SH-SY5Y (cell line): ENCODE data around the gene HEG1.
A peak's percentile ranks its signal among the peaks of the same experiment; 100 is the strongest.

Experiments used
- GATA2 ChIP-seq: IDR thresholded peaks from 2 replicates; pipeline ENCODE4 v1.6.1; 2011; ENCODE audit warnings: mild to moderate bottlenecking, low read depth, low read length
- GATA3 ChIP-seq: IDR thresholded peaks from 2 replicates; pipeline ENCODE4 v1.6.1; 2011; ENCODE audit warnings: low read depth, mild to moderate bottlenecking, low read length, moderate library complexity

HEG1 gene

DNA sequence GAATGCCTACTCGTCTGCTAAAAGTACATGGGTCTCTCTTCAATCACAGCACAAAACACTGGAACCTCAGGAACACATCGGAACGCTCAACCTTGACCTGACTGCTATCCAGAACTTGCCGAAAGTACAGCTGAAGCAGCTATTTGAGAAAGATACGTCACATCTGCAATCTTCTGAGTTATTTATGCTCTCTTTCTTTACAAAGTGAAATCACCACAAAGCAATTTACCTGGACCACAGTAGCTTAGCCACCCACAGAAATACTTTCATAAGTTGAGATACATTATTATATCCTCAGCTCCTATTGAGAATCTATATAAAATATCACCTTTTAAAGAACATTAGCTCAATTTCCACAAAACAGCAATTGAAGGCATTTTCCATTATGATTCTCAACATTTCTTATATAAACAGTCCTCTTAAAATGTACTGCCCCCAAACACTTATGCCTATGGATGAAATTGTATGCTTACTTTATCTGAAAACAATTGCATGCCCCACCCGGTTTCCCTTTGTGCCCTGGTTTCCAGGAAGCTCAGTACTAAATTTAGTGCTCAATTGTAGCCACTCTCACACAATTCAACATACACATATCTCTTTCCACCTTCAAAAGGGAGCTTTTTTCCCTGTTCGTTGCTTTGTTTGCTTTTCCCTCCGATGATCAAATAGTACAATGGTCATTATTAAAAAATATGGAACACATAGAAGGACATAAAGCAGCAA, 31.8 kb downstream of the HEG1 start:
- TF ChIP-seq GATA3 (no peak), GATA2 (no peak)

- TF ChIP-seq GATA3 (no peak), GATA2 (no peak)
These were observed 33.6 kb downstream of the HEG1 start for GRCh38 chr3:125022206-125022605.

DNA sequence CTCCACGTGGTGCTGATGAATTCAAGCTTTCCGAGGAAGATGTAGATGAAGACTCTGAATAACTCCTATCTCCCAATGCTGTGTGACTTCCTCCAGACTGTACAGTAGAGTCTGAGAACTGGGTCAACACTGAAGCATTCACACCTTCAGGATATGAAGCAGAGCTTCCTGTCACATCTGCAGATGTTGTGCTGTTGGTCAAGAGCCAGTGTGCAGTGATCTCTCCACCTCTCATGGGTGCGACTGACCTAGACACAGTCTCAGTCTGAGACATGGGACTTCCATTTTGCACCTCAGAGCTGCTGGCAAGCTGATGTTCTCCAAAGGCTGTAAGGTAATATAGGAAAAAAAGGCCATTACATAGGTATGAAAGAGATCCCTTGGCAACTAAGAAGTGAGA, 36.5 kb downstream of the HEG1 start:
- TF ChIP-seq GATA3 (no peak), GATA2 (no peak)

GRCh38 chr3:125017406-125017805, 38.4 kb downstream of the HEG1 start:
- TF ChIP-seq GATA2 (no peak), GATA3 (no peak)

DNA sequence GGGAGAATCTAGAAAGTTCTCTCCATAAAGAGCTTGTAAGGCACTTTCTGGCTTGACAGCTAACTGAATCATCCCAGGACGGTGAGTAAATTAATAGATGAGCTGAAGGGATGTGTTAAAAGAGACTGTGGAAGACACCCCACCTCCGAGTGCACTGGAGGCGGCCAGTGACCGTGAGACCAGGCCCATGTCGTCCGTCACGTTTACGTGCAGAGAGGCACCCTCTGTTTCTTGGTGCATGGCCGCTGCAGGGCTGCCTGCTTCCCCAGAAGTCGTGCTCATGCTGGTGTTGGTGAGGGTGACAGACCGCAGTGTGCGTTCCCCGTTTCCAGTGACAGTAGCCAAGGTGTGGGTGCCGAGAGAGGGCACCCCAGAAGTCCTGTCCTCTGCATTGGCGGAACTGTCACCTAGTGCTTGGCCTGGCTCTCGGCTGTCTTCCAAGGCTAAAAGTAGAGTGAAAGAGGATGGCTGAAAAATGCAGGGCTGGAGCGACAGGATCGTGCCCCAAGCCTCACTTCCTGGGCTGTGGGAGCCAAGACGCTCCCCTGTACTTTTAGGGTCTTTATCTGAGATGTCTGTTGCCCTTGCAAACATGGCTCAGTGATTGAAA, 41.1 kb downstream of the HEG1 start:
- TF ChIP-seq GATA2 (no peak), GATA3 (no peak)

DNA sequence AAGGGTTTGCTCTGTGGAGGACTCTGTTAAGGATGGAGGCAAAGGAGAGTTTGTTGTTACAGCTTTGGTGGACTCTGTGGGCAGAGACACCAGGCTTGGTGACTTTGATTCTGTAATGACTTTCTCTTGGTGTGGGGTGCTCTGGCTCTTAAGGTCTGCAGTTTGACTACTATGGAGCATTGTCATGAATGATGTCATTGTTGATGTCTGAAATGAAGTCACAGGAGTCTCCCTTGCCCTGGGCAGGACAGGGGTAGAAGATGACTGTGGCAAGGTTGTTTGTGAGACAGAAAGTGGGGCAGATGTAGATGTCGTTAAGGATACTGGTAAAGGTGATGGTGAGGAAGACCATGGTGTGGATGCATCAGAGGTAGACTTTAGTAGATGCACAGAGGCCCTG, 42.7 kb downstream of the HEG1 start:
- no peak for TF ChIP-seq GATA2
- no peak for TF ChIP-seq GATA3

DNA sequence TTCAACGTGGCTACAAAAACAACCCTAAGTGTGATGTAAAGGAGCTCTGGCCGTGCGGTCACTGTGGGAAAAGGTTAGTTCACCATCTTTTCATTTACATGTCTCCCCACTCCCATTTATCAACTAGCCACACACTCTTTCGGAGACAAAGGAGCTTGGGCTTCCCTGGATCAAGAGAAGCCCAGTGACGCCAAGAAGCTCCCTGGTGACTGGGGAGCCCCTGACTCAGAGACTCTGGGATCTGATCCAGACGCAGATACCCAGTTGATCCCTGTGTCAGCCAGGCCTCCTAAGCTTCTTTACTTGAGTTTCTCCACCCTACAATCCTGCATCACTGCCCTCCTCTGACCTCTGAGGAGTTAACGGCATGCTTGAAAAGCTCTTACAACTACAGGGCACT, 43.9 kb downstream of the HEG1 start:
- TF ChIP-seq GATA2 (no peak), GATA3 (no peak)

DNA sequence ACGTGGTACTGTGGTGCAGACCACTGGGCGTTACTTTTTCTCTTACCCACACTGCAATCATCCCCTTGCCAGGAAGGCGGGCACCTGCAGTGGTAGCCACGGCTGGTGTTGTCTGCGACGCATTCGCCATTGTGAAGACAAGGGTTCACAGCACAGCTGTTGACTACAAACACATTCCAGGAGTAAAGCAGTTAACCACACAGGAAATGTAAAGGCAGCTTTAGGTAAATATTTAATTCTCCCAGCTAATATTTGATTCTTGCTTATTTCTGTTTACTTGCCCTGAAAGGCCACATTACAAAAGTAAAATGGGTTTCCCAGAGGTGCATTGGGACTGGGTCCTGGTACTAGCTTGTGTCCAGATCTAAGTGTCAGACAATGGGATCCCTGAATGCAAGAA, 45.4 kb downstream of the HEG1 start:
- TF ChIP-seq GATA3 (no peak), GATA2 (no peak)

DNA sequence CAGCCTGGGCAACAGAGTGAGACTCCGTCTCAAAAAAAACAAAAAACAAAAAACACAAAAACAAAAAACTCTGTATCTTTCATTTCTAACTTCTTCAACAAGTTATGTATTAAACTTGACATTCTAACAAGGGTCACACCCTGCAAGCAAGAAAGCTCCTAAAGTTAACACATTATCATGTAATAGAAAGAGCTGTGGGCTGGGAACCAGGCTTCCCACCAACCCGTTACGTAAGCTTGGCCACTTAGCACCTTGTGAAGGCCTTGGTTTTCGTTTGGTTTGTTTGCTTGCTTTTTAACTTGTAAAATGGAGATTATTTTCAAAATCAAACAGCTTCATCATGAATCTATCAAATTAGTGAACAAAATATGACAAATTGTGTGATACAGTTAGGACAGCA, 47.0 kb downstream of the HEG1 start:
- TF ChIP-seq GATA2, result no peak
- no peak for TF ChIP-seq GATA3

DNA sequence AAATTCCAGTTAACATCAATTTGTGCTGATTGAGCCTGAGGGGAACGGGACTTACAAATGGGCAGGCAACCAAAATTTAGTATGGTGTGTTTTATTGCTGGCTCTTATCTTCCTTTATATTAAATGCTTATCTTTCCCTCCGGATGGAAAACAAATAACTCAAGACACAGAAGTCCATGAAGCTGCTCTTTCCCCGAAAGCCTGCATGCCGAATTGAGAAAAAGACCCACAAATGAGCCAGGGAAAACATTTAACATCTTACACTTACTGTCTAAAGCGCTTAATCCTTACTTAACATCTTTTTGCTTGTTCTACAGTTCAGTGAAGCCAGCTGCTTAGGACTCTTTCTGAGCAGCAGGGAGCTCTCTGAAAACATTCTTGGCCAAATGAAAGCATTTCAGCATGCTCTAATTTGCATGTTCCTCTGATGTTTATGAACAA, 49.5 kb downstream of the HEG1 start:
- 0 out of 2 replicates have a peak, but pooled peaks have one; percentile 41 for TF ChIP-seq GATA3
- peak; percentile 89; the same call in 1 of the 2 replicates for TF ChIP-seq GATA2

DNA sequence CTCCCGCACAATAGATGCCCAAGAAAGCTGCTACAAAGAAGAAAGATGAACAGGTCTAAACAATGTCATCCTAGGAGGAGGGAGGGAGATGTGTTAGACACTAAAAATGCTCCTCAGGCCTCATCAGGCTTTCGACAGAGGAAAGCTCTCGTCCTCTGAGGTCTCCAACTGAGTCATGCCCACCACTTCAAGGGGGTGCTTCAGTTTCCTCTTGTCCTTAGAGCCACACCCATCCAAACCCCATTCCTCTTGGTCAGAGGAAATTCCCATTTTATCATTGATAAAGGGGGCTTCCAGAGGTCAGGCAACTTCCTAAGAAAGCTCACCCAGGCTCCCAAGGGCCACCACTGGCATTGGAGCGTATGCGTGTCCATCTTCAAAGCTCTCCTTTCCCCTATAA, 50.1 kb downstream of the HEG1 start:
- TF ChIP-seq GATA3 (no peak), GATA2 (no peak)

GRCh38 chr3:125005222-125005621, 50.6 kb downstream of the HEG1 start:
- TF ChIP-seq GATA2, result no peak
- no peak for TF ChIP-seq GATA3

DNA sequence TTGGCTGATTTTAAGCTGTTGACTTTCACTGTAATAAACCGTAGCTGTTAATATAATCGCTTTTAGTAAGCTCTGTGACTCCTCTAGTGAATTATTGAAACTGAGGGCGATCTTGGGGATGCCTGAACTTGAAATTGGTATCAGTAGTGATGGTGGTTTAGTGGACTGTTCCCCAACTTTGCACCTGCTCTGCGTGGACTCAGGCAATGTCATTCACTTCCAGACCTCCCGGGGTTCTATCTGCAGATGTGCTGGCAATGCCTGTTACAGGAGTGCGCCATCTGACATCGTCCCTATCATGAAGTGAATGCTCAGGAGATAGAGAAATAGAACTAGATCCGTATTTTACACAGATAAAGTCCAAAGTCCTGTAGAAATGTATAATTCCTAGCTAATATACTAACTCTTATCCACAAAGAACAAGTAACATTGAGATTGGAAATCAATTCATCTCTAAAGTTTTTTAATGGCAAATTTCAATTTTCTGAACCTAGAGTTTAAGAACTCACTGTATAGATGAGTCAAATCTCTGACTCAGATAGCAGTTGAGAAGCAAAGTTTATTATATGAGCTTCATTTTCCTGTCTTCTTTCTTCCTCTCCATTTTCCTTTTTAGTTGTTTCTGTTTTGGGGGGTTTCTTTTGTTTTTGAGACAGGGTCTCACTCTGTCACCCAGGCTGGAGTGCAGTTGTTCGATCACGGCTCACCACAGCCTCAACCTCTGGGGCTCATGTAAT, 51.8 kb downstream of the HEG1 start:
- TF ChIP-seq GATA2 (no peak), GATA3 (no peak)

- no peak for TF ChIP-seq GATA3
- TF ChIP-seq GATA2, result no peak
These were observed 52.4 kb downstream of the HEG1 start for GRCh38 chr3:125003369-125003853.
